Loucy (cell line): ENCODE measurements around the gene BRD3OS.

Source experiments
- H2AFZ ChIP-seq: fragments of 200-600 bp; sonication (generic); 2 replicates; pipeline ENCODE4 v1.6.0; 2016; ENCODE audit warnings: antibody characterized with exemption, mild to moderate bottlenecking, low read length, moderate library complexity
- H3F3A ChIP-seq: fragments of 200-600 bp; 2 replicates; pipeline ENCODE4 v1.6.0; 2016; ENCODE audit warnings: antibody characterized with exemption, low read depth, mild to moderate bottlenecking
- H3K27me3 ChIP-seq: fragments of 200-600 bp; sonication (generic); 2 replicates; pipeline ENCODE4 v1.6.1; 2014; ENCODE audit warnings: low read length, mild to moderate bottlenecking; ENCODE audit not compliant: insufficient read depth, poor library complexity, severe bottlenecking
- H3K36me3 ChIP-seq: fragments of 200-600 bp; sonication (generic); 2 replicates; pipeline ENCODE4 v1.6.1; 2016; ENCODE audit warnings: low read length; ENCODE audit not compliant: insufficient read depth
- H3K4me1 ChIP-seq: fragments of 200-600 bp; sonication (generic); 2 replicates; pipeline ENCODE4 v1.5.1; 2014; ENCODE audit warnings: low read length, mild to moderate bottlenecking; ENCODE audit not compliant: insufficient read depth, poor library complexity, severe bottlenecking
- H3K4me2 ChIP-seq: fragments of 200-600 bp; sonication (generic); 2 replicates; pipeline ENCODE4 v1.6.0; 2014; ENCODE audit warnings: antibody characterized with exemption, low read length, low read depth, mild to moderate bottlenecking; ENCODE audit not compliant: poor library complexity, severe bottlenecking
- H3K4me3 ChIP-seq: fragments of 200-600 bp; sonication (generic); 2 replicates; pipeline ENCODE4 v1.5.1; 2014; ENCODE audit warnings: low read length, mild to moderate bottlenecking, mixed read lengths; ENCODE audit not compliant: poor library complexity, severe bottlenecking
- H3K79me2 ChIP-seq: fragments of 200-600 bp; sonication (generic); 2 replicates; pipeline ENCODE4 v1.6.1; 2014; ENCODE audit warnings: low read length; ENCODE audit not compliant: insufficient read depth
- H3K9ac ChIP-seq: fragments of 200-600 bp; sonication (generic); 2 replicates; pipeline ENCODE4 v1.6.0; 2014; ENCODE audit warnings: mild to moderate bottlenecking, low read depth, low read length, moderate library complexity; ENCODE audit not compliant: poor library complexity, severe bottlenecking
- H3K9me2 ChIP-seq: fragments of 200-600 bp; sonication (generic); replicated peaks from 2 replicates; pipeline ENCODE4 v1.6.1; 2016; ENCODE audit warnings: low read depth, low read length, mixed read lengths
- H3K9me3 ChIP-seq: fragments of 200-600 bp; sonication (generic); 2 replicates; pipeline ENCODE4 v1.6.1; 2014; ENCODE audit warnings: mild to moderate bottlenecking, antibody characterized with exemption, low read length, low read depth; ENCODE audit not compliant: insufficient read depth
- H4K20me1 ChIP-seq: fragments of 200-600 bp; sonication (generic); 2 replicates; pipeline ENCODE4 v1.6.0; 2014; ENCODE audit warnings: antibody characterized with exemption, low read length, mild to moderate bottlenecking; ENCODE audit not compliant: insufficient read depth, poor library complexity, severe bottlenecking
- CTCF ChIP-seq: fragments of 200-600 bp; sonication (generic); conservative IDR thresholded peaks from 2 replicates; pipeline ENCODE4 v1.5.1; 2014; ENCODE audit warnings: mild to moderate bottlenecking, antibody characterized with exemption, low read length
- EZH2phosphoT487 ChIP-seq: fragments of 200-600 bp; IDR thresholded peaks from 2 replicates; pipeline ENCODE4 v1.6.1; 2018; ENCODE audit warnings: antibody characterized with exemption, mild to moderate bottlenecking, moderate library complexity, borderline replicate concordance

Gene BRD3OS

GRCh38 chr9:134030821-134031470 is 5.7 kb downstream of the BRD3OS start:
- Histone ChIP-seq H3K4me2 (no peak overlapping the region), H3K9me3 (no peaks in the 10 kb centered on the region), H3K79me2 (no peaks in the 10 kb centered on the region), H3K4me3 (no peak overlapping the region), H3K9ac (no peak overlapping the region), H3K36me3 (peaks cover 43% of the 10 kb centered on the region; the same call in 1 of the 2 replicates), H3K4me1 (peaks cover under 1% of the 10 kb centered on the region), H4K20me1 (no peaks in the 10 kb centered on the region), H3K27me3 (no peaks in the 10 kb centered on the region), H3K9me2 (no peaks in the 10 kb centered on the region), H3F3A (no peaks in the 10 kb centered on the region), H2AFZ (no peak overlapping the region)
- TF ChIP-seq EZH2phosphoT487 (no peak), CTCF (no peak)

- Histone ChIP-seq H3K4me1 (no peaks in the 10 kb centered on the region), H3K9me3 (no peaks in the 10 kb centered on the region), H4K20me1 (no peaks in the 10 kb centered on the region), H3K27me3 (no peaks in the 10 kb centered on the region), H3K9me2 (no peaks in the 10 kb centered on the region), H3K4me3 (no peak overlapping the region), H3K79me2 (no peaks in the 10 kb centered on the region), H3K36me3 (peaks cover 49% of the 10 kb centered on the region; the same call in 1 of the 2 replicates), H2AFZ (no peak overlapping the region), H3K4me2 (no peak overlapping the region), H3K9ac (no peak overlapping the region), H3F3A (no peaks in the 10 kb centered on the region)
- no peak for TF ChIP-seq CTCF
- no peak for TF ChIP-seq EZH2phosphoT487
Observed at GRCh38 chr9:134031783-134032182, 6.5 kb downstream of the BRD3OS start.

GRCh38 chr9:134032456-134033222 is 7.4 kb downstream of the BRD3OS start:
- no peaks in the 10 kb centered on the region for H3K79me2 ChIP-seq
- peaks cover 54% of the 10 kb centered on the region; the same call in 1 of the 2 replicates for H3K36me3 ChIP-seq
- no peak overlapping the region for H2AFZ ChIP-seq
- no peaks in the 10 kb centered on the region for H3F3A ChIP-seq
- H3K9ac ChIP-seq, result no peak overlapping the region
- no peaks in the 10 kb centered on the region for H4K20me1 ChIP-seq
- no peaks in the 10 kb centered on the region for H3K27me3 ChIP-seq
- H3K4me3 ChIP-seq, result no peak overlapping the region
- TF ChIP-seq EZH2phosphoT487 (no peak), CTCF (no peak)
- no peak overlapping the region for H3K4me2 ChIP-seq
- no peaks in the 10 kb centered on the region for H3K9me3 ChIP-seq
- H3K9me2 ChIP-seq, result no peaks in the 10 kb centered on the region
- no peaks in the 10 kb centered on the region for H3K4me1 ChIP-seq
